ENCODE measurements around the gene ARSB.

- no peak for TF ChIP-seq CTCF (IDR thresholded peaks at IDR 0.05)
- TF ChIP-seq POLR2A (IDR thresholded peaks at IDR 0.05): no peak
These were observed 8.1 kb upstream of the ARSB start for GRCh38 chr5:78993165-78993564.
